NCI-H510A (cell line): ENCODE measurements around the gene RAB3D.
A peak's percentile ranks its signal among the peaks of the same experiment; 100 is the strongest.
"Not testable (repeated sequence)": the region's sequence is repeated elsewhere in the genome, so short reads cannot be mapped to it uniquely, and the experiment has no call there.

Experiments
- DNase-seq: peaks from one replicate; lab custom pipeline; 2025; lab: John Stamatoyannopoulos, UW

Gene RAB3D

DNA sequence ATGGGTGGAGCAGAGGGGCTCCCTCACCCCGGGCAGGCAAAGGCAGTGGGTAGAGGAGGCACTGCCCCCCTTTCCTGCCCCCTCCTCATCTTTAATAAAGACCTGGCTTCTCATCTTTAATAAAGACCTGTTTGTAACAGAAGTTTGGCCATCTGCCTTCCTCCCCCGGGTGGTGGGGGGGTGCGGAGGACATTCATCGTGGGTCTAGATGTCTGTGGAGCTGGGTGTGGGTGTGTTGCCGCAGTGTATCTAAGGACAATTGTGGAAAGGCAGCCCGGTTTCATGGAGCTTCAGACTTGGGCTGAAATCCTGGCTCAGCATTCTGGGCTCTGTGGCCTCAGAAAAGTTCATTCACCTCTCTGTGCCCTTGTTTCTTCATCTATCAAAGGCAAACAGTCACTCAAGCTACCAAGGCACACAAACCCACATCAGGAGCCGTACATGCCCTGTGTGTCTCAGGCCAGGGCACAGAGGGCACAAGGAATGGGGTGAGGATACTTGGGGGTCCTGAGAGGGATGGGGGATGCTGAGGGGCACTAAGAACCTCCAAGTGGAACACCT is 26.2 kb upstream of the RAB3D start:
- DNase-seq = no peak

DNA sequence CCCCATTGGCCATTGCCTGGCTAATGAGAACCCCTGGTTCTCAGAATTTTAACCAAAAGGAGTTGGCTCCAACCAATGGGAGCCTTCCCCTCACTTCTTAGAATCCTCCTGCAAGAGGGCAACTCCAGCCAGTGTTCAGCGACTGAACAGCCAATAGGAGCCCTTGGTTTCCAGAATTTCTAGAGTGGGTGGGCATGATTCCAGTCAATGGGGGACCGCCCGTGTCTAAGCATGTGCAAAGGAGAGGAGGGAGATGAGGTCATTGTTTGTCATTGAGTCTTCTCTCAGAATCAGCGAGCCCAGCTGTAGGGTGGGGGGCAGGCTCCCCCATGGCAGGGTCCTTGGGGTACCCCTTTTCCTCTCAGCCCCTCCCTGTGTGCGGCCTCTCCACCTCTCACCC is 25.5 kb upstream of the RAB3D start:
- no peak for DNase-seq

DNA sequence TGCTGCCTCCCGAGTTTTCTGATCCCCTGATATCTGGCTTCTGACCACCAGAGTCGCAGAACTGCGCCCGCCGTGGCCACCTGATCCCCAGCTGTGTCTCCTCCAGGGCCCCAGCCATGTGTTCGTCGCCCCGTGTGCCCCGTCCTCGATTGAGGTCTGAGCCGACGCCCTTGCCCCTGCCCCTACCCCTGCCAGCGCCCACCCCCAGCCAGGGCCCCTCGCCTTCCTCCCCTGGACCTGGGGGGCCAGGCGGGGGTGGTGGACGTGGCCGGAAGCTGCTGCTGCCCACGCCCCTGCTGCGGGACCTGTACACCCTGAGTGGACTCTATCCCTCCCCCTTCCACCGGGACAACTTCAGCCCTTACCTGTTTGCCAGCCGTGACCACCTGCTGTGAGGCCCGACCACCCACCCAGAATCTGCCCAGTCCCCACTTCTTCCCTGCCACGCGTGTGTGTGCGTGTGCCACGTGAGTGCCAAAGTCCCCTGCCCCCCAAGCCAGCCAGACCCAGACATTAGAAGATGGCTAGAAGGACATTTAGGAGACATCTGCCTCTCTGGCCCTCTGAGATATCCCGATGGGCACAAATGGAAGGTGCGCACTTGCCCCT is 24.9 kb upstream of the RAB3D start:
- DNase-seq = no peak

DNA sequence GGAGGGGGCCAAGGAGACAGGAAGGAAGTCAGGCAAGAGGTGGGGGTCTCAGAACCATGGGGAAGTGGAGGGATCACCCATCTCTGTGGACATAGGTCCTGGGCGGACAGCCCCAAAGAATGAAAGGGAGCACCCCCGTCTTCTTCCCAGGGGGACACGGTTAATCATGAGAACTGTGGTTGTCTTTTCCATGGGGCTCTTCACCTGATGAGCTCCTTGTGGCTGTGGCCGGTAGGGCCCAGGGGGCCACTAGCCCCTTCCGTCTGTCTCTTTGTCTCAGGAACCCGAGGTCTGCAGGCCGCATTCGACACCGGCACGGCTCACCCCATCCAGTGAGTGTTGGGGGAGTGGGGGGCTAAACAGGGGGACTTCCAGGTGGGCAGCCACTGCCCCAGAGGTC is 24.4 kb upstream of the RAB3D start:
- no peak for DNase-seq

DNA sequence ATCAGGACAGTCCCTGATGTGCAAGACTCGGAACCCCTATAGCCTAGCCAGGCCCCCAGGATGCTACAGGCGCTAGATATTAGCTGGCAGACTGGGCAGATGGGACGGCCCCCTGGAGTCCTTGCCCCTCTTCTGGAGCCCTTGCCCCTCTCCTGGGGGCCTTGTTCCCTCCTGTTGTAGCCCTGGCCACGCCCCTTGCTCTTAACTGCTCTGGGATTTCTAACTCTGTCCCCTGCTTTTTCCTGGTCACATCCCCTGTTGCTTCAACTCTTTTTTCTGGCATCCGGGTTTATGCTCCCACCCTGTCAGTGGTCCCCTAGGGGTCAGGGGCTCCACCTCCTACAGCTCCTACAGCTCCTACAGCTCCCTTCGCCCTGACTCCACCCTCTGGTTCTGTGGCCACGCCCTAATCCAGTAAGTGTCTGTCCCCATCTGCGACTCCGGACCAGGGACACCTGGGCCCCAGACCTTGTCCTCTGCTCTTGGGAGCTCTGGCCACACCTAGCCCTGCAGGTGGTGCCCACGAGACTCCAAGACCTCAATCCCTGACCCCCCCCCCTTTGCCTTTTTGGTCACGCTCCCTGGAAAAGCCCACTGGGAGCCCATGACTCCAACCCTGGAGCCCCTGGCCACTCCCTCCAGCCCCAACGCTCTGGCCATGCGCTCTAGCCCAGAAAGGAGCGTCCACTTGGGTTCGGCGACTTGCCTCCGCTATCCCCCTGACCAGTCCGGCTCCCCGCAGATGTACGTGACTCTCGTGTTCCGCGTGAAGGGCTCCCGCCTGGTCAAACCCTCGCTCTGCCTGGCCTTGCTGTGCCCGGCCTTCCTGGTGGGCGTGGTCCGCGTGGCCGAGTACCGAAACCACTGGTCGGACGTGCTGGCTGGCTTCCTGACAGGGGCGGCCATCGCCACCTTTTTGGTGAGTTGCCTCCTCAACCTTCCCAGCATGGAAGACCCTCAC is 22.6 kb upstream of the RAB3D start:
- no peak for DNase-seq

DNA sequence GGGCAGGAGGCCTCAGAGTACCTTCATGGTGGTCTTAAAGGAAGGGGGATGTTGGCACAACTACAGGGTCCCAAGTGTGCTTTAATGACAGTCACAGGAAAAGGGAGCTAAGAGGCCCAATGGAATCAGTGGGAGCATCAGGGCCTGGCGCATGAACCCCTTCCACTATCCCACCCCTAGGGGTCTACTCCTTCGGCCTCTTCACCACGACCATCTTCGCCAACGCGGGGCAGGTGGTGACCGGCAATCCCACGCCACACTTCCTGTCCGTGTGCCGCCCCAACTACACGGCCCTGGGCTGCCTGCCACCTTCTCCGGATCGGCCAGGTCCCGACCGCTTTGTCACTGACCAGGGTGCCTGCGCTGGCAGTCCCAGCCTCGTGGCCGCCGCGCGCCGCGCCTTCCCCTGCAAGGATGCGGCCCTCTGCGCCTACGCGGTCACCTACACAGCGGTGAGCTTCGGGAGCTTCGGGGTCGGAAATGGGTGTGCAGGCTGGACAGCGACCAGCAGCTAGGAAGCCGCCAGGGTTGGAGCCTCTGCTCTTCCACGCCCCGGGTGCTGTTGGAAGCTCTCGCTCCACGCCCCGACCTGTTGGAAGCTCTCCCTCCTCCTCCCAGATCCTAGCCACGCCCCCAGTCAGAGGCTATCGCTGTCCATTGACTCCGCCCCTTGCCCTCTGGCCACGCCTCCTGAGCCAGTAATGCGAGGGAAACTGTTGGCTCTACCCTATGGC is 21.7 kb upstream of the RAB3D start:
- no peak for DNase-seq

DNA sequence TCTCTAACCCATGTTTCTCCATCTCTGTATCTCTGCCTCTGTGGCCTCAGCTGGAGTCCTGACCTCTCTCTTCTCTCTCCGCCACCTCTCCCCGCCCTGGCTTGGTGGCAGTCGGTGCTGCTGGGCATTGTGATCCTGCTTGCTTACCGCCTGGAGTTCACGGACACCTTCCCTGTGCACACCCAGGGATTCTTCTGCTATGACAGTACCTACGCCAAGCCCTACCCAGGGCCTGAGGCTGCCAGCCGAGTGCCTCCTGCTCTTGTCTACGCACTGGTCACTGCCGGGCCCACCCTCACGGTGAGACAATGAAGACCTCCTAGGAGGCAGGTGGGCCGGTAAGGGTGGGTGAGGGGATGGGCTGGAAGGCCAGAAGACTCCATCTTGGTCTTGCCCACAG is 20.0 kb upstream of the RAB3D start:
- no peak for DNase-seq

DNA sequence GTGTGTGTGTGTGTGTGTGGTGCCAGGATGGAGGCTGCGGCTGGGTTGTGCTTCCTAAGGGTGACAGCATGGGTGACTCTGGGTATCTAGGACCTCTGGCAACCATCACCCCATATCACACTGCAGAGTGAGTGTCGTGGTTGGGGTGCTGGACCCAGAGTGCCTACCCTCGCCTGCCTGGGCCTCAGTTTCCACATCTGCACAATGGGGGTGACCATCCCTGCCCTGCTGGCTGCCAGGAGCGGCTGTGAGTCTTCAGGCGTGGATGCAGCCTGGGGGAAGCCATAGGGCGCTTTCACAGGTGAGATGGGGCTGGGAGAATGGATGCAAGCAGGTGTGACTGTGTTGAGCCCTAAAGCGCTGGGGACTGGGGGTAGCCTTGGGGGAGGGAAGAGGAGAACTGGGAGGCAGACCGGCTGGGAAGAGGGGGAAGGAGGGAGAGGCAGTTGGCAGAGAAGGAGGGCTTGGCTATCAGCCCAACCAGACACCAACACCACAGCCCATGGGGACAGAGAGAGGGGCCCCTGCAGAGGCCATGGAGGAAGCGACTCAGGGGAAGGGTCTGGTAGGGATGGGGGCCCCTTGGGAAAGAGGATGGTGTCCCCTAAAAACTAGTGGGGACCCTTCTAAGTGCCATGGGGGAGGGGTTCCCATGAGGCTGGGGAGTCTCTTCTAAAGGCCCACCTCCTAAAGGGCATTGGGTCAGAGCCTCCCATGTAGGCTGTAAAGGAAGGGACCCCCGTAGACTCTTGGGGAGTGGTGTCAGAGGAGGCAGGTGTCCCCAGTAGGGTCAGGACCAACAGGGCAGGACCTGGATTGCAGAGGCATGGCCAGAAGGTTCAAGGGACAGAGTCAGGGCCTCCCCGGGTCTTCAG is 17.5 kb upstream of the RAB3D start:
- DNase-seq = no peak

DNA sequence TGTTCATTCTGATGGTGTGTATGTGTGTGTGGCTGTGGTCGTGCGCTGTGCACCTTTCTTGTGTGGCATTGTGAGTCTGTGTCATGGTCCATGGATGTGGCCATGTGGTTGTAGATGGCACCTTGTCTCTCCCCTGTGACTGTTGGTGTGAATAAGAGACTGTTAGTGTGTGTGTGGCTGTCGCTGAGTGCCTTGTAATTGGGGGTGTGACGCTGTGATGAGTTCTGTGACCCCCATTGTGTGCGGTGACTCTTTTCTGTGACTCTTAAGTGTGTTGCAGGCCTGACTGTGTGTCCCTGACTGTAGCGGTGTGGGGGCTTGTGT is 16.6 kb upstream of the RAB3D start:
- no peak for DNase-seq

DNA sequence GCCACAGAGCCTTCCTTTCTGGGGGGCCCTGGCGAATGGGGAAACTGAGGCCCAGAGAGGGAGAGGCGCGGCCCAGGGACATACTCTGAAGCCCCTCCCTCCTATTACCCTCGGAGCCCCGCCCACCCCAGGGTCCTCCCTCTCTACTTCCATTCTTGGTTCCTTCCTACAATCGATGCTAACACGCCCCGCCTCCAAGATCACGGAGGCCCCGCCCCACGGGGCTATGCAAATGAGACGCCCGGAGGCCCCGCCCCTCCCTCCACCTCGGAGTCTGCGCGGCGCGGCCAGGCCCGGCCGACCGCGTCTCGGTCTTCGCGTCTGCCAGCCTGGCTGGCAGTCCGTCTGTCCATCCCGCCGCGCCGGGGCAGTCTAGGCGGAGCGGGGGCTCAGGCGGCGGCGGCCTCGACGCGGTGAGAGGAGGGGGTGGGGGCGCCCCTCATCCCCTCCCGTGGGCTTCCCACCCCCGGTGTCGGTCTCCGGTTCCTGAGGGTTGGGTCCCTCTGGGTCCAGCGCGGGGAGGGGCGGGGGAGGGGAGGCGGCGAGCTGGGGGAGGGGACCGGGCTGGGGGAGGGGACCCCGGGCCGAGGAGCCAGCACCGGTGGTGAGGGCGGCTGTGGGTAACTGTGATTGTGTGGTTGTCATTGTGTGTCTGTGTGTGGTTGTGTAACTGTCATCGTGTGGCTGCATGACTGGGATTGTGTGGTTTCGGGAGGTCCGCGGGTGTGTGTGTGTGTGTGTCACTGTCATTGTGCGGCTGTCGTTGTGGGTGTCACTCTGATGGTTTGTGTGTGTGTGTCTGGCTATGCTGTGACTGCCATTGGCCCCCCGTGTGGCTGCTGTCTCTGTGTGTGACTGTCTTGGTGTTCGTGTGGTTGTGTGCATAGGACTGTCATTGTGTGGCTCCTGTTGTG is 16.0 kb upstream of the RAB3D start, which contains the start of gene PLPPR2:
PLPPR2 (plus strand) TSS at position 273 of the 914 bp plus-strand sequence. CDS start 2,242 bp downstream, outside the sequence.
- peak; percentile 77 for DNase-seq

DNA sequence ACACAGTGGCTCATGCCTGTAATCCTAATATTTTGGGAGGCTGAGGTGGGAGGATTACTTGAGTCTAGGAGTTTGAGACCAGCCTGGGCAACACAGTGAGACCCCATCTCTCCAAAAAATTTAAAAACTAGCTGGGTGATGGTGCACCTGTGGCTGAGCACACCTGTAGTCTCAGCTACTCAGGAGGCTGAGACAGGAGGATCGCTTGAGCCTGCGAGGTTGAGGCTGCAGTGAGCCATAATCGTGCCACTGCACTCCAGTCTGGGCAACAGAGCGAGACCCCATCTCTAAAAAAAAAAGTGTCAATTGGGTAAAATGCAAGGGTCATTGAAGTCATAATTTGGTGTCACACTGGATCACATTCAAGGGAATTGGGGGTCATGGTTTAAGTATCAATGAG is 14.6 kb upstream of the RAB3D start:
- DNase-seq = not testable (repeated sequence)

DNA sequence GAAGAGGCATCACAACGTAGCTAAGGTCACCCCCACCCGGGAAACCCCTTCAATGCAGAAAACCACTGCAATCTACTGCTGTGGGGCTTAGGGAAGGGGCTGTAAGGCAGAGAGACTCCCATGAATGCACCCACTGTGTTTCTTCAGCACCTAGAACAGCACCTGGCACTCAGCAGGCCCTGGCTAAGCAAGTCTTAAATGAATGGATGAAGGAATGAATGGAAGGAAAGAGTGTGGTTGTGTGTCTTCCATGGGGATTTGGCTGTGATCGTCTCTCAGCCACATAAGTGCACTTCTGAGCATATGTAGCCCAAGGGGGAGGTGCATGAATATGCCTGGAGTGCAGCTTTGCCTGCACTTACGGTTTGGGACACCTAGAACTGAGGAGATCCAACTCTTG is 9.7 kb upstream of the RAB3D start:
- no peak for DNase-seq

DNA sequence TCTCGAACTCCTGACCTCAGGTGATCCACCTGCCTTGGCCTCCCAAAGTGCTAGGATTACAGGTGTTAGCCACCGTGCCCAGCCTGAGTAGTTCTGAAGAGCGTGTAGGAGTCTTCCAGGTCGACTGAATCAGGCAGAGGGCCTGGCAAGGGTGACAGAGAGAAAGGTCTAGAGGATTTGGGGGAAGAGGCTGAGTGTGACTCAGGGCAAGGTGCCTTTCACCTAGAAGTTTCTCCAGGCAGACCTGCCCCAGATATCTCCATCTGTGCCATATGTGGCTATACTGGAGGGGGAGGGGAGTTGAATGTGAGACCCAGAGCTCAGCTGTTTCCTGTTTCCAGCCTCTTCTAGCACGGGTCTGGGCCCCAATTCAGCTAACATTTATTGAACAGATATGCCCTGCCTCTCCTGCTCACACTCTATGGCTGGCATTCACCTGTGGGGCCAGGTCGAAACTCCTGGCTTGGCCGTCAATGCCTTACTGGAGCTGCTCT is 8.1 kb upstream of the RAB3D start:
- DNase-seq = no peak

DNA sequence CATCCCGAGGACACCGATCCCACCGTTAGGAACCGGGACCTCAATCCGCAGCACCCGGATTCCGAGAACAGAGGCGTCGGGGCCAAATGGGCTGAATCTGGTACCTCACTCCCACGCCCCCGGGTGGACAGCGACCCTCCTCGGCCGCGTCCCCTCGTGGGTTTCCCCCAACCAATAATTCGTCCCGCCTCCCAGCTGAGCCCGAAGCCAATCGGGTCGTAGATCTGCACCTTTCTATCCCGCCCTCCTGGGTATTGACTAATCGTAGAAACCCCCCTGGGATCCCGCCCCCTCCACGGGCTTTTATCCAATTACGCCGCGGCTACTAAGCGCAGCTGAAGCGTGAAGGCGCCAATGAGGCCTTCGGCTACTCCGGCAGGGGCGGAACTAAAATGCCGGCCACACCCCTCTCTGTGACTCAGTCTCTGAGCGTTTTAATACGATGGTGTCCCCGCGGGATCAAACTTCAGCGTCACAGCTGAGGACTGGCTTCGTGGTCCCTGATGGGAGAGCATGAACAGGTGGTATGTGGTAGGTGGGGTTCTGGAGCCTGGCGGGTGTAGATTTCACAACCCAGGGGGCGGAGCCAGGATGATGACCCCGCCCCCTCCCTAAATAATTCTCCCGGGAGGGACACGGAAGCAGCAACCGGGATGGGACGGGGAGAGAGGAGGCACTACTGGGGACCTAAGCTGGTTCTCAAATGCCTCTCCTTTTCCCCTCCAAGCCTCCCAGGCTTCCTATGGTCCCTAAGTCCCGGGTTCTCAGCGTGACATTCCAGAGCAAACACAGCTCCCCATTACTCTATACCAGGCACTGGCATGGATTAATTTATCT is 6.9 kb upstream of the RAB3D start, which contains the start of the genes CCDC159 and TMEM205:
CCDC159 (plus strand) TSS at position 416 of the 837 bp plus-strand sequence; CDS start at position 504, 88 bp downstream.
TMEM205 (minus strand) TSS at position 165 of the 837 bp plus-strand sequence. CDS start 649 bp downstream, outside the sequence.
- DNase-seq = peak; percentile 99

DNA sequence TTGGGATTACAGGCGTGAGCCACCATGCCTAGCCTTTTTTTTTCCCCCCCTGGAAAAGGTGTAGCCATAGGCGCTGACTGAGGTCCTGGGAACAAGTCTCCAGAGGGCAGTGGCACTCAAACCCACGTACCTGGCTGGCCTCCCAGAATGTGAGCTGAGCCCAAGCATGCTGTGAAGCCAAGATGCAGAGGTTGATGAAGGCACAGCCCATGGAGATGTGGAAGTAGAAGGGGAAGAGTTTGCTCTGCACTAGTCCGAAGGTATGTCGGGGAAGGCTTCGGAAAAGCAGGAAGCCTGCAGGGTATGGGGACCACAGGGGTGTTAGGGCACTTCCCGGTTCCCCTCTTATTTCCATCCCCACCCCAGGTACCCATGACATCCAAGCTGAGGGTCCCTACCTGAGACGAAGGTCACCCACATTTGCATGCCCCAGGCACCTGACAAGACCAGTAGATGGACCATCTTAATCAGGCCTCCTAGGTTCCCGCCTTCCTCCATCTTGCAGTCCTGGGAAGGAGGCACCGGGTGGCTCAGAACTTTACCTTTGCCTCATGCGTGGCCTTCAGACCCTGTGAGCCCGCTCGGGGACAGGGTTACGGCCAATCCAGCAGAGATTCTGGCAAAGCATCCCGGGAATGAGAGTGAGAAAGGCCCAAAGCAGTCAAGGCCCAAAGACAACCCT is 5.8 kb upstream of the RAB3D start:
- no peak for DNase-seq

DNA sequence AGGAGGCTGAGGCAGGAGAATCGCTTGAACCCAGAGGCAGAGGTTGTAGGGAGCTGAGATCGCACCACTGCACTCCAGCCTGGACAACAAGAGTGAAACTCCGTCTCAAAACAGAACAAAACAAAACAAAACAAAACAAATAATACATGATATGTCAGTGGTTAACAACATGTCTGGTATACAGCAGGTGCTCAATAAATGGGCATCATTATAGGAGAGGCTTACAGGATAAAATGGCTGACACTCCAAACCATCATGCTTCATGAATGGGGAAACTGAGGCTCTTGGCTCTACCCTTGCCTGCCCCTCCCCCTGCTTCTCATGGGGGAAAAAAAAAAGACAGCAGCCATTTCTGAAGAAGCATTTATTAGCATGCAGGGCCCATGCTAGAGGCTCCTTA is 3.0 kb upstream of the RAB3D start:
- DNase-seq = no peak

DNA sequence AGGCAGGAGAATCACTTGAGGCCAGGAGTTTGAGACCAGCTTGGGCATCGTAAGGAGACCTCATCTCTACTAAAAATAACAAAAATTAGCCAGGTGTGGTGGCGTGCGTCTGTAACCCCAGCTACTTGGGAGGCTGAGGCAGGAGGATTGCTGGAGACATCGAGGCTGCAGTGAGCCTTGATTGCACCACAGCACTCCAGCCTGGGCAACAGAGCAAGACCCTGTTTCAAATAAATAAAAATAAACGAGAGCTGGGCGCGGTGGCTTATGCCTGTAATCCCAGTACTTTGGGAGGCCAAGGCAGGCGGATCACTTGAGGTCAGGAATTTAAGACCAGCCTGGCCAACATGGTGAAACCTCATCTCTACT is 626 bp upstream of the RAB3D start:
- DNase-seq = not testable (repeated sequence)

DNA sequence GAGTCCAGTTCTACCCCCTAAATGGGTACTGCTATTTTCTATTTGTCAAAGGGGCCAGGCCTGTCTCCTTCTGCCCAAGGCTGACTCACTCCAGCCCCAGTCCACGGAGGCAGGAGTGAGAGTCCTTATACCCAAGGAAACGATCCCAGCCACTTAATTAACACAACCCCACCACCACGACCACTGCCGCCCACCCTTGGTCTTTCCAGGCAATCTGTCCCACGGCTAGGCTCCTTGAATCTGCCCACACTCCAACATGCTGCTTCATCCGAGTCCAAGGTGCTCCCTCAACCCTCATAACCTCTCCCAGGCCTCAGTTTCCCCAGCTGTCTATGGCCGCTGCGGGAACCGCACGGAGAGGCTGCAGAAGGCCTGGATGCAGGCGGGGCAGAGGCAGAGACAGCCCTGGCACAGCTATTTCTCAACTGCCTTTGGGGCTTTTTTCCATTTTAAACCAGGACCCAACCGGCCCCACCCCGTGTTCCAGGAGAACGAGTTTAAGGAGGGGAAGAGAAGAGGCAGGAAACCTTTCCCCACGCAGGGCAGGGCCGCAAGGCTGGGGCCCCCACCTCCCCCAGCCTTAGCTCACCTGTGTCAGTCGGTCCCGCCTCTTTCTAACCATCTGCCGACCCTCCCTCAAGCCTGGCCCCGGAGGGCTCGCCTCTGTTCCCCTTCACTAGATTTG is 746 bp downstream of the RAB3D start:
- no peak for DNase-seq
